Aorta (tissue), 5 donors: ENCODE measurements around the gene REEP1. TPM values are rescaled to one million over a fixed set of nuclear protein-coding genes. Genes with fewer than 3 reads are reported as not detected.

Source experiments
- ATAC-seq: fragments of 200-7000 bp; cut with Tn5 transposase; one replicate; pipeline ENCODE4 v1.9.1; 2022; ENCODE audit warnings: moderate library complexity; ENCODE audit not compliant: low FRiP score
- DNase-seq, 2 donors: peaks; one replicate each; pipeline ENCODE4 v3.0.0-alpha.2; 2020
- H3K27ac ChIP-seq, 2 donors: one replicate each; pipeline ENCODE4 v1.5.1; 2013; ENCODE audit warnings: low read length in 2 of 2, mild to moderate bottlenecking in 2 of 2, moderate library complexity in 2 of 2, control low read depth in 1 of 2, inconsistent platforms in 1 of 2, low read depth in 1 of 2
- H3K27me3 ChIP-seq, 2 donors: one replicate each; pipeline ENCODE4 v1.6.1; 2013; ENCODE audit warnings: control low read depth in 1 of 2, low read length in 1 of 2, mild to moderate bottlenecking in 1 of 2, moderate library complexity in 1 of 2; ENCODE audit not compliant: insufficient read depth in 2 of 2, control insufficient read depth in 1 of 2
- H3K36me3 ChIP-seq, 2 donors: one replicate each; pipeline ENCODE4 v1.6.1; 2013; ENCODE audit warnings: control low read depth in 1 of 2, low read length in 1 of 2, mild to moderate bottlenecking in 1 of 2; ENCODE audit not compliant: insufficient read depth in 2 of 2, control insufficient read depth in 1 of 2
- H3K4me1 ChIP-seq, 2 donors: one replicate each; pipeline ENCODE4 v1.6.1; 2013; ENCODE audit warnings: low read length in 2 of 2, control low read depth in 1 of 2, mild to moderate bottlenecking in 1 of 2, moderate library complexity in 1 of 2; ENCODE audit not compliant: insufficient read depth in 2 of 2, control insufficient read depth in 1 of 2
- H3K4me3 ChIP-seq, 2 donors: one replicate each; pipeline ENCODE4 v1.5.1; 2013; ENCODE audit warnings: low read length in 2 of 2, control low read depth in 1 of 2, mild to moderate bottlenecking in 1 of 2
- H3K9me3 ChIP-seq: one replicate; pipeline ENCODE4 v1.6.1; 2013; ENCODE audit warnings: mild to moderate bottlenecking, low read length; ENCODE audit not compliant: control insufficient read depth
- WGBS, 2 donors: extraction: QIAGEN DNeasy Blood & Tissue Kit; methylation state at CpG; one replicate each; pipeline ENCODE4 v1.1.7; 2013; 5-methylcytosine and 5-hydroxymethylcytosine counted together
- intact Hi-C, 2 donors: fragments of 100-400 bp; cut with DNase I; formaldehyde crosslinking; loops; one replicate each; pipeline versions ENCODE4 v1.14.2 to v1.15.0; 2022
- polyA plus RNA-seq, 2 donors: library from polyadenylated mRNA; stranded (reverse); fragments of 200-250 nt; gene quantifications; one replicate each; pipeline ENCODE4 v1.2.3, GENCODE V29; 2013
- total RNA-seq, 2 donors: library from RNA; stranded (reverse); fragmentation: NEBNext Ultra II Directional; extraction: Animal tissue kit (Norgen Biotek cat#: 25700); gene quantifications; one replicate each; pipeline ENCODE4 v1.2.1, GENCODE V29; 2021
- donor health status: healthy with polysubstance abuse.
- donor health status: Bipolar disorder and iron deficiency.
- donor health status: DM: no; HTN: no; CAD: no.
- donor health status: DM: no; HTN: no; CAD: no.
- donor health status: DM: yes; HTN: yes; CAD: no.

Gene REEP1
- total and polyA plus RNA-seq, 4 donors = 4.5 to 36.3 (median 10.5) TPM

- Histone ChIP-seq H3K36me3 (no peaks in the 10 kb centered on the region), H3K27ac (no peak overlapping the region), H3K4me3 (no peak overlapping the region), H3K9me3 (no peaks in the 10 kb centered on the region), H3K27me3 (no peaks in the 10 kb centered on the region), H3K4me1 (no peaks in the 10 kb centered on the region)
- 58 to 64% methylated on average over 5 of the region's 5 CpGs for WGBS, 2 donors
- intact Hi-C loops = no loop called here
- no peak for DNase-seq
- ATAC-seq = no peak
Measured at GRCh38 chr2:86305915-86306254, 31.5 kb downstream of the REEP1 start.

DNA sequence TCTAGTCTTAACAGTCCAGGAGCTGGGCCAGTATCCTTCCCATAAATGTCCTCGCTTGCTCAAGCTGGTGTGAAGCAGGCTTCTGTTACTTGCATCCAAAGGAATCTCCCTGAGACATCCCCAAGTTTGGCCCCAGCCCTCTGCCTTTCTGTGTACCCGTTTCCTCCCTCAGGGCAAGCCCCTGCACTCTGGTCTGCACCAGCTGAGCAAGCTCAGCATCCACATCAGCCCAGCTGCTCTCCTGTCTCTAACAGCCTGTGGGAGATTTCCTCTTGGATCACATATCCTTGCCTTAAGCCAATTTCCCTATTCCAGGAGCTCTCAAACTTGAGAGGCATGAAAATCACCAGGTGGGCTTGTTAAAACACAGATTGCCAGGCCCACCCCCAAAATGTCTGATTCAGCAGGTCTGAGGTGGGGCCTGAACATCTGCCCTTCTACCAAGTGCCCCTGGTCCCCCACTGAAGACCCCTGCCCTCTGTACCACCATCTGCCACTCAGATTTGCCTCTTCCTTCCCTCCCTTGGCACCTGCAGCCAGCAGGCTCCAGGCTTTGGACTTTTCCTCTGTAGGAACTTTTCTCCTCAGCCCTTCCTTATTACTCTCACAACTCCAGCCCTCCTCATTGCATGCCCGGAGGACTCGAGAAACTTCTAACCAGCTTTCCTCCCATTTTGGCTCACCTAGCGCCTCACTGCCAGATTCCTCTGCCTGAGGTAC lies 32.1 kb downstream of the REEP1 start:
- intact Hi-C loops = no loop called here
- DNase-seq (no peak), ATAC-seq (no peak)
- Histone ChIP-seq H3K27ac (no peak overlapping the region), H3K4me1 (no peaks in the 10 kb centered on the region), H3K36me3 (no peaks in the 10 kb centered on the region), H3K9me3 (no peaks in the 10 kb centered on the region), H3K27me3 (no peaks in the 10 kb centered on the region), H3K4me3 (no peak overlapping the region)
- WGBS, 2 donors = 67 to 74% methylated on average over 5 of the region's 5 CpGs

- 94 to 97% methylated on average over 3 of the region's 3 CpGs for WGBS, 2 donors
- no peaks in the 10 kb centered on the region for H3K27me3 ChIP-seq
- no peak overlapping the region for H3K4me3 ChIP-seq
- ATAC-seq (no peak), DNase-seq (no peak)
- H3K9me3 ChIP-seq = no peaks in the 10 kb centered on the region
- H3K27ac ChIP-seq = no peak overlapping the region
- no peaks in the 10 kb centered on the region for H3K36me3 ChIP-seq
- intact Hi-C loops = no loop called here
- no peaks in the 10 kb centered on the region for H3K4me1 ChIP-seq
Measured at GRCh38 chr2:86304416-86304815, 33.0 kb downstream of the REEP1 start.

GRCh38 chr2:86302320-86302719 lies 35.1 kb downstream of the REEP1 start:
- no peak for DNase-seq
- no peak for ATAC-seq
- H3K27ac ChIP-seq = no peak overlapping the region
- H3K9me3 ChIP-seq = no peaks in the 10 kb centered on the region
- H3K4me3 ChIP-seq = no peak overlapping the region
- H3K27me3 ChIP-seq = no peaks in the 10 kb centered on the region
- H3K4me1 ChIP-seq = no peaks in the 10 kb centered on the region
- WGBS, 2 donors = 90 to 97% methylated on average over 1 of the region's 1 CpG
- intact Hi-C loops = no loop called here
- H3K36me3 ChIP-seq = no peaks in the 10 kb centered on the region

DNA sequence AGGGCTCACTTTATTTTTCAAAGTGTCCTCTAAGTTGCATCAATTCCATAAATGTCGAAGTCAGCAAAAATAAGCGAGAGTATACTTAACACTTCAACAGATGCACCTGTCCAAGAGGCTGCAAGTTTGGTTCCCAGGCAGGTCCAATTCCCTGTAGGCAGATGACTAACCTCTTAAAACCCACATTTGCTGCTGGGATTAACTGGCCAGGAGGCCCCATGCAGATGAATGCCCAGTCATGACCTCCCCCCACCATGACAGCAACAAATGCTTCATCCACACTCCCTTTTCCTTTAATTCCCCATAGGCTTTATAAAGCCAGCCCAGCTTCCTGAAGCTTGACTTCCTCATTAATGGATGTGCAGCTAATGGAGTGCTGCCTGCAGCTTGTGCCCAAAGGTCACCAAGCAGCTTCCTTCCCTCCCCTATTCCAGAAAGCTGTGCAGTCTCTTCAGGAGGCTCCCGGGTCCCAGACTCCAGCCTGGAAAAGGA lies 35.7 kb downstream of the REEP1 start:
- Histone ChIP-seq H3K4me1 (no peaks in the 10 kb centered on the region), H3K27me3 (no peaks in the 10 kb centered on the region), H3K36me3 (no peaks in the 10 kb centered on the region), H3K27ac (no peak overlapping the region), H3K9me3 (no peaks in the 10 kb centered on the region), H3K4me3 (no peak overlapping the region)
- WGBS, 2 donors = 85 to 89% methylated on average over 3 of the region's 3 CpGs
- ATAC-seq (no peak), DNase-seq (no peak)
- intact Hi-C loops = no loop called here

DNA sequence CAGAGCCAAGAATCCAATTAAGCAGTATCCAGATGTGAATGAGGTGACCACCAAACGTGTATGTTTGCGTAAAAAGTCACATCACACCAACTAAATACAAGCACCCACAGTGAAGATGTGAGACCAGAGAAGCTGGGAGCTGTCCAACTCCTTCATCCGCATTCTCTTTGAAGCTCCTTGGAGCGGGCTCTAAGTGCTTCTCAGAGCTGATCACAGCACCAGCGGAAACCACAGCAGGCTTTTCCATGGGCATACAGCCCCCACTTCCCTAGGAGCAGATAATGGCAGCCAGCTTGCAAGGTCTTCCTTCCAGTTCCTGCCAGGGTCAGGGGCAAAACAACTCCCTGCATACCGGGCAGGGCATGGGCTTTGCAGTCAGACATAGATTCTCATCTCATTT lies 36.4 kb downstream of the REEP1 start:
- no peak for ATAC-seq
- Histone ChIP-seq H3K4me3 (no peak overlapping the region), H3K9me3 (no peaks in the 10 kb centered on the region), H3K4me1 (no peaks in the 10 kb centered on the region), H3K36me3 (no peaks in the 10 kb centered on the region), H3K27ac (no peak overlapping the region), H3K27me3 (no peaks in the 10 kb centered on the region)
- 88 to 90% methylated on average over 6 of the region's 6 CpGs for WGBS, 2 donors
- intact Hi-C loops = no loop called here
- DNase-seq = no peak

DNA sequence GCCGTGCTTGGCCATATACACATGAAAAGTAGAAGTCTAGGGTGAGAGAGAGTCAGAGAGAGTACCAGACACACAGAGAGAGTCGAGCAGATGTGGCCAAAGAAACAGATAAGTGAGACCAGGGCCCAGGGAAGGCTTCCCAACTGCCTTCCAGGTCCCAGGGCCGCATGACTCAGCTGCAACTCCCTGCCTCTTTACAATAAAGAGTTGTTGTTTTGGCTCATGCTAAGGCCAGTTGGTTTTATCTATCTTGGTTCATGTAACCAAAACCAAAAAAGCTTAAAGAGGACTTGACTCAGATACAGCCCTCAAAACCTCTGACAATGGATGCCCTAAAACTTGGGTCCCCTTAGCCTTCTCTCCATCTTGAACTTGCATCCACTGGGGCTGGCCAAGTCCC lies 36.9 kb downstream of the REEP1 start:
- DNase-seq (no peak), ATAC-seq (no peak)
- Histone ChIP-seq H3K36me3 (no peaks in the 10 kb centered on the region), H3K4me3 (no peak overlapping the region), H3K27ac (no peak overlapping the region), H3K9me3 (no peaks in the 10 kb centered on the region), H3K4me1 (no peaks in the 10 kb centered on the region), H3K27me3 (no peaks in the 10 kb centered on the region)
- intact Hi-C loops = no loop called here
- WGBS, 2 donors = 82 to 88% methylated on average over 3 of the region's 3 CpGs

GRCh38 chr2:86298411-86299390 lies 38.7 kb downstream of the REEP1 start:
- ATAC-seq (peak; percentile 58), DNase-seq (no peak)
- intact Hi-C loops = loop anchor here (5.0 to 10.0 kb wide), 2 partner anchors 66 to 76 kb away; no protein-coding TSS in a partner anchor
- no peaks in the 10 kb centered on the region for H3K36me3 ChIP-seq
- H3K4me3 ChIP-seq = no peak overlapping the region
- WGBS, 2 donors = 65 to 73% methylated on average over 11 of the region's 11 CpGs
- no peaks in the 10 kb centered on the region for H3K4me1 ChIP-seq
- H3K27me3 ChIP-seq = no peaks in the 10 kb centered on the region
- H3K27ac ChIP-seq = peak overlapping the region in 1 of 2 donors; percentile 74
- no peaks in the 10 kb centered on the region for H3K9me3 ChIP-seq
